Stimulated activated CD8-positive, alpha-beta memory T cell treated with anti-CD3 and anti-CD28 coated beads, Interleukin-7, amount 100 ng/mL, for 48 hours (primary cell): ENCODE data around the gene OXNAD1.

ENCODE experiments used
- DNase-seq, 2 donors: peaks; one replicate each; pipeline ENCODE4 v3.0.0-alpha.2; 2020; ENCODE audit warnings: low read depth in 1 of 2; ENCODE audit errors: extremely low read depth in 1 of 2

Gene OXNAD1

DNA sequence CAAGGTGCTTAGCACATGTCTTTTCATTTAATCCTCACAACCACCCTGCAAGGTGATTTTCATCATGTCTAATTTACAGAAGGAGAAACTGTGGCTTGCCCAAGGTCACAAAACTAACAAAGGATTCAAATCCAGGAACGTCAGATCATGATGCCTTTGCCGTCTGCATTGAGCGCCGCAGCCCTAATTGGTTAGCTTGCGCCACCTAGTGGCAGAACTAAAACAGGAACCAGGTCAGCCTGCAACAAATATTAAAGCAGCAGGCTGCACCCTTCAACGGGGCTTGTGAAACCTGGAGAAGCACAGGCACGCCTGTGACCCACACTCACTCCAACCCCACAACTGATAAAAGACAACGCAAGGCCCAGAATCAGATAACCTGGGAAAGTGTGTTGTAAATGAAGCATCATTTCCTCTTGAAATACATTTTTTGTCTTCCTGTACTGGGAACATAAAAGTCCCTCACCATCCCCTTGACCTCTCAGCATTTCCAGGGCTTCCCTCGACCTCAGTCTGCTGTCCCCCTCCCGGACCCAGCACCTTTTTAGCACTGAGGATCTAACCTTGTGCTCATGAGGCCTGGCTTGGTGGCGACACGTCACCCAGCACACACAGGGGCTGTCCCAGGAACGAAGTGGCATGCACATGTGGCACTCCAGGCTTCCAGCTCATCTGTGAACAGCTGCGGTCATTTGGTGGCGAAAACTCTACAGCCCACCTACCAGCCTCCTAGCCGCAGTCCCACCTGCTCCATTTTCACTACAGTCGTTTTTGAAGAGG is 17.5 kb upstream of the OXNAD1 start:
- peak; percentile 39 to 61 for DNase-seq

- no peak for DNase-seq
Observed at GRCh38 chr3:16248556-16248955, 16.5 kb upstream of the OXNAD1 start.

DNA sequence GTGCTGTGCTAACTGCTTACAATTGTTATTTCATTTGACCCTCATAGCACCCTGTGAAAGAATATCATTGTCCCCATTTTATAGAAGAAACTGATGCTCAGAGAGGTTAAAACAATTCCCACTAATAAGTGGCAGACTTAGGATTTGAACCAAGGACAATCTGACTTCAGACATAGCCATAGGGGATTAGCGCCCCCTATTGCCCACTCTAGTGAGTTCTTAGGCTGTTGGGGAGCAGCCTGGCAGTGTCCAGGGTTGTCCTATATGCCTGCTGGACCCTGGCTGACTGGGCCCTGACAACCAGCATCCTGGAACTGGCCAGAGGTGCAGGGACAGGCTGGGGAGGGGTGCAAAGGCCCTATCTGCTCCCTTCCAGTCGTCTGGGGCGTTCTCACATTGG is 15.7 kb upstream of the OXNAD1 start:
- no peak for DNase-seq

DNA sequence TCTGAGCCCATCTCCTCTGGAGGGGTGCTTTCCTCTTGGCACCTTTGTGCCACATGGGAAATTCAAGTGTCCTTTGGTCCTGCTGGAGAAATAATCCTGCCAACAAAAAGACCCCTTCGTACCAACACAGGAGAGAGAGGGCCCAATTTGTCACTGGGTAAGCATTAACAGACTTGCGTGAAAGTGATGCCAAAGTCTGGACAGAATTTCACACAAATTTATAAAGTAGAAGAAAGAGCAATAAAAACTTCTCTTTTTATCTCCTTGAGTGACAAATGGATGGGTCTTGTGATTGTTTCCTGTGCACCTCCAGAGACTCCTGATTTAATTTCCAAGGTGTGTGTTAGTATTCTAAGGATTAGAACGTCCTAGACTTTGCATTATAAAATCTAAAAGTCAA is 15.1 kb upstream of the OXNAD1 start:
- no peak for DNase-seq

DNA sequence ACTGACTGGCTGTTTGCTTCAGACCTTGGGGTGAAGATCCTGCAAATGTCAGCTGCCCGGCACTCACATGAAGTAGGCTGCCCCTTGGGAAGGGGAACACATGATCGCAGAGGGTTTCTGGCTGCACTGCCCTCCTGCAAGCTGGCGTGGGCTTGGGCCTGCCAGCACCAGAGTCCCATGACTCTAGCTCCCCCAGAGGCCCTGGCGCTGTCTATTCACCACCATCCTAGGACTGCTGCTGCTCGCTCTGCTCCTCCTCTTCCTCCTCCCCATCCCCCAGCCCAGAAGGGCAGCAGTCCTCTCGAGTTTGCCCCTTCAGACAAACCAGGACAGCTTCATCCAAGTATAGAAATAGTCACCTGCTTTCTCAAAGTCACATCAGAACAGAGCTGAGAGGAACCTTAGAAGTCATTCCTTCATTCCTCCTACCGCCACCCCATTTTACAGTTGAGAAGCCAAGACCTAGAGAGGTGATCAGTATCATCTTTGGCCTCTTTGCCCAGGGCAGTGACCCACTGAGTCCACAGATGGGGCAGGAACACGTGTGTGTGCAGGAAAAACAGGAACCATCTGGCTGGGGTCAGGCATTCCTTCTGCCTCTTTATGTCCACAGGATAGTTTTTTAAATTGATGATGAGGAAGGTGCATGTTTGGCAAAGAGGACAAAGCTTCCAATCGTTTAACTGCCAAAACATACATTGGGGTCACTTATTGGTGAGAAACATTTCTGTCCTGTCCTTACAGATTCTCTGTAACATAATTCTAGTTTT is 13.5 kb upstream of the OXNAD1 start:
- DNase-seq, result no peak

GRCh38 chr3:16252243-16252978 is 12.6 kb upstream of the OXNAD1 start:
- DNase-seq, result no peak

- DNase-seq, result no peak
Observed at GRCh38 chr3:16252988-16253387, 12.0 kb upstream of the OXNAD1 start.

GRCh38 chr3:16253601-16254000 is 11.4 kb upstream of the OXNAD1 start:
- DNase-seq, result no peak

DNA sequence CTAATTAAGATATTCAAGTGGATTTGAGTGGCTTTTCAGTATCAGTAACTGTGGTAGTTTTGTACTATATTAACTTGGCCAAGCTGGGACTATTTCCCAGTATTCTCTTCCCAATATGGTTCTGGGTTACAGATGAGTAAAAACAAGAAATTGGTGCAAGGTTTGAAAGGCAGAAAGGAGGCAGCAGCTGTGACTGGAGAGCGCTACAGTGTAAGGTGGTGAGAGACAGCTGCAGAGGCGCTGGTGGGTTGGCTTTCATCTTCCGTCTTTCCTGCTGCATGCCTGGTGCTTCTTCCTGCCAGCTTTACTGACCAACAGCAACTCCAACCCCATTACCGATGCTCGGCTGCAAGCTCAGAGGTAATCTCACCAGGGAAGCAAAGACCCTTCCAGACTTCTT is 10.1 kb upstream of the OXNAD1 start:
- DNase-seq, result no peak

GRCh38 chr3:16255326-16255725 is 9.7 kb upstream of the OXNAD1 start:
- DNase-seq, result no peak

- no peak for DNase-seq
Observed at GRCh38 chr3:16255726-16256125, 9.3 kb upstream of the OXNAD1 start.

- DNase-seq, result no peak
Observed at GRCh38 chr3:16257309-16257708, 7.7 kb upstream of the OXNAD1 start.

- DNase-seq, result no peak
Observed at GRCh38 chr3:16258177-16258576, 6.8 kb upstream of the OXNAD1 start.

DNA sequence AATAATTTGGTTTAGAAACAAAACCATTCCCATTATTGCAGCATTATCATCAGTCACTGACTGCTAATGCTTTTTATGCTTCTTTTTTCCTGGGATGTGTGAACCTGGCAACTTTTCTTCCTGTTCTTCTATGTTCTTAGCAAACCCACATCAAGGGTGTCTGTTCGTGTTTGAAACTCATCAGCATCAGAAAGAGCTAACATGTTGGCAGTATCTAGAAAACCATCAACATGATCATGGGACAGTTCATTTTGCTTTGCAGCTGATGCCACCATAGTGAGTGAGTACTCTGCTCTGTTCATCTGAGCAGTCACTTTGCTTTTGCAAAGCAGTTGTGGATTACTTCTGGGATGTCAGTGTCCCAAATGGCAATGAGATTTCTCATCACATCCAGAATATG is 6.1 kb upstream of the OXNAD1 start:
- no peak for DNase-seq

GRCh38 chr3:16260046-16260445 is 5.0 kb upstream of the OXNAD1 start:
- no peak for DNase-seq

DNA sequence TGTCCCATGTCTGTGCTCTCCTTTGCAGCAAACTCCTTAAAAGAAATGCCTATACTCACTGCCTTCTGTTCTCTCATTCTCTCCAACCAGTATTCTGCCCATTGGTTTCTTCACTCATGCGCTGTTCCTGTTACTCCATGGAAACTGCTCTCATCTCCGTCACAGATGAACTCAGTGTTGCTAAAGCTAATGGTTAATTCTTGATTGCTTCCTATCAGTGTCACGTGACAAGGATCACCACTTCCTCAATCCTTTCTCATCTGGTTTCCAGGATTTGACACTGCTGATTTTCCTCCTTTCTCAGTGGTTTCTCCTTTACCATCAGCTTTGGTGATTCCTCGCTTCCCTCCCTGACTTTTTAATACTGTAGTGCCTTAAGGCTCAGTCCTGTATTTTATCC is 2.8 kb upstream of the OXNAD1 start:
- DNase-seq, result no peak

- DNase-seq, result peak in 1 of 2 donors; percentile 78
Observed at GRCh38 chr3:16264174-16264707, 771 bp upstream of the OXNAD1 start.

- DNase-seq, result no peak
Observed at GRCh38 chr3:16265455-16265786, 409 bp downstream of the OXNAD1 start.

GRCh38 chr3:16266714-16267113 is 1.7 kb downstream of the OXNAD1 start:
- no peak for DNase-seq

DNA sequence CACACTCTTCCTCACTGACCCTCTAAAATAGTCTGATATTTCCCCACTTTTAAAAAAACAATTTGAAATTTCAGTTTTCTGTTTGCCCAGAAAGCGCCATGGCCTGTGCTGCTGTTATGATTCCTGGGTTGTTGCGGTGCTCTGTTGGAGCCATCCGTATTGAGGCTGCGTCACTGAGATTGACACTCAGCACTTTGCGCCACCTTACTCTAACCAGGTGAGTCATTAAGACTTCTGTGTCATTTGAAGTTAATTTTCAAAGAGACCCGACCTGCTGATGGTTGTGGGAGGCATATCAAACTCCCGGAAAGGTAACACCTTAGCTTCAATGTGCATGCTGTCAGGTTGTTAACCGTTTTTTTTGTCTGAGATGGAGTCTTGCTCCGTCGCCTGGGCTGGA is 5.8 kb downstream of the OXNAD1 start:
- DNase-seq, result no peak

DNA sequence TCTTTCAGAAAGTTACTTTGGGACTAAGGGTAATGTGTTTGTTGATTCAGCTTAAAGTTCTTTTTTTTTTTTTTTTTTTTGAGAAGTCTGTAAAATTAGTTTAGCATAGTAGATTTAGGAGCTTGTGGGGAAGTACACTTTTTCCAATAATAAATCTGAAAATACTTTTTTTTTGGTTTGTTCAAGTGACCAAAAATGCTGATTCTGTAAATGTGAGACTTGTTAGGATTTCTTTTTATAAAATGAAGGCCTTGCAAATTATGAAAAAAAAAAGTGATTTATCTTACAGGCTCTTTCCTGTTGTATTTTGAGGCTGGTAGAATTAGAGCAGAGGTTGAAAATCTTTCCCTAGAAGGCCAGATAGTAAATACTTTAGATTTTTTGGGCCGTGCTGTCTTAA is 7.6 kb downstream of the OXNAD1 start:
- DNase-seq, result no peak

DNA sequence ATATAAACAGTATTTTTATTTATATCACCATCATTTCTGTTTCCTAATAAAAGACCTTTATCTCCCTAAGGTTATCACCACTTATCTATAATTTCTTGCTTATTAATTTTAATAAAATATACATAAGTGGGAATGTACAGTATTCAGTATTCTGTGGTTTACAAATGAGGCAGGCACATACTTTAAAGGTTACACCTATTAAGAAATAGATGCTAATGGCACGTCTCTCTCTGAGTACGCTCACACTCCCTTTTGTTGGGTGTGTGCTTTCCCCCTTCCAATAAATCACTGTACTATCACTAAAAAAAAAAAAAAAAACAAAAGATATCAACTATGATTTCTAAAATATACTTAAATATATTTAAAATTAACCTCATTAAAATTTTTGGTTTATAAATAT is 8.9 kb downstream of the OXNAD1 start:
- no peak for DNase-seq
